ENCODE data around the gene ZNF668.
"Not testable (repeated sequence)": the region's sequence is repeated elsewhere in the genome, so short reads cannot be mapped to it uniquely, and the experiment has no call there.

The ZNF668 gene

GRCh38 chr16:31108794-31109558, 34.9 kb upstream of the ZNF668 start:
- H3K27me3 ChIP-seq (ENCODE audit: insufficient read depth, low read length) = no peaks in the 10 kb centered on the region
- peak overlapping the region; percentile 84 for H2AFZ ChIP-seq (ENCODE audit: low read depth, low read length)
- no peaks in the 10 kb centered on the region for H3K9me3 ChIP-seq (ENCODE audit: low read length)
- peak overlapping the region; percentile 79 for H3K4me3 ChIP-seq (ENCODE audit: low read length)
- peaks cover 2% of the 10 kb centered on the region for H3K4me1 ChIP-seq (ENCODE audit: insufficient read depth, low read length)
- H3K36me3 ChIP-seq (ENCODE audit: insufficient read depth, low read length) = peaks cover 33% of the 10 kb centered on the region

GRCh38 chr16:31108035-31108793, 34.2 kb upstream of the ZNF668 start, which contains the start of gene BCKDK:
Gene BCKDK (plus strand): TSS chr16:31108386. CDS start chr16:31109224, 838 bp downstream.
- H3K36me3 ChIP-seq (ENCODE audit: insufficient read depth, low read length) = peaks cover 33% of the 10 kb centered on the region
- no peaks in the 10 kb centered on the region for H3K27me3 ChIP-seq (ENCODE audit: insufficient read depth, low read length)
- peaks cover 2% of the 10 kb centered on the region for H3K4me1 ChIP-seq (ENCODE audit: insufficient read depth, low read length)
- no peaks in the 10 kb centered on the region for H3K9me3 ChIP-seq (ENCODE audit: low read length)
- peak within 1 kb of the TSS; percentile 79 for H3K4me3 ChIP-seq (ENCODE audit: low read length)
- H2AFZ ChIP-seq (ENCODE audit: low read depth, low read length) = peak within 1 kb of the TSS; percentile 84

GRCh38 chr16:31107465-31107867, 33.4 kb upstream of the ZNF668 start:
- peak overlapping the region; percentile 79 for H3K4me3 ChIP-seq (ENCODE audit: low read length)

GRCh38 chr16:31106509-31107464, 32.7 kb upstream of the ZNF668 start:
- Histone ChIP-seq H3K36me3 (ENCODE audit: insufficient read depth, low read length) (peaks cover 20% of the 10 kb centered on the region), H3K27me3 (ENCODE audit: insufficient read depth, low read length) (no peaks in the 10 kb centered on the region), H3K4me1 (ENCODE audit: insufficient read depth, low read length) (peaks cover 2% of the 10 kb centered on the region), H3K4me3 (ENCODE audit: low read length) (no peak overlapping the region), H2AFZ (ENCODE audit: low read depth, low read length) (no peak overlapping the region), H3K9me3 (ENCODE audit: low read length) (no peaks in the 10 kb centered on the region)

More at GRCh38 chr16:31107465-31107867, 33.4 kb upstream of the ZNF668 start:
- H2AFZ ChIP-seq (ENCODE audit: low read depth, low read length) = peak overlapping the region; percentile 84
- H3K9me3 ChIP-seq (ENCODE audit: low read length) = no peaks in the 10 kb centered on the region
- H3K36me3 ChIP-seq (ENCODE audit: insufficient read depth, low read length) = peaks cover 27% of the 10 kb centered on the region
- no peaks in the 10 kb centered on the region for H3K27me3 ChIP-seq (ENCODE audit: insufficient read depth, low read length)
- peaks cover 2% of the 10 kb centered on the region for H3K4me1 ChIP-seq (ENCODE audit: insufficient read depth, low read length)

- Histone ChIP-seq H3K27me3 (ENCODE audit: insufficient read depth, low read length) (no peaks in the 10 kb centered on the region), H3K36me3 (ENCODE audit: insufficient read depth, low read length) (peaks cover 11% of the 10 kb centered on the region), H3K4me1 (ENCODE audit: insufficient read depth, low read length) (peaks cover 2% of the 10 kb centered on the region), H3K9me3 (ENCODE audit: low read length) (no peaks in the 10 kb centered on the region), H3K4me3 (ENCODE audit: low read length) (no peak overlapping the region), H2AFZ (ENCODE audit: low read depth, low read length) (no peak overlapping the region)
These were observed 31.7 kb upstream of the ZNF668 start for GRCh38 chr16:31105677-31106213.

GRCh38 chr16:31100876-31101641, 27.0 kb upstream of the ZNF668 start:
- not testable (repeated sequence) for H3K9me3 ChIP-seq (ENCODE audit: low read length); H3K36me3 ChIP-seq (ENCODE audit: insufficient read depth, low read length); H3K27me3 ChIP-seq (ENCODE audit: insufficient read depth, low read length); H3K4me1 ChIP-seq (ENCODE audit: insufficient read depth, low read length); H3K4me3 ChIP-seq (ENCODE audit: low read length); H2AFZ ChIP-seq (ENCODE audit: low read depth, low read length)

- no peaks in the 10 kb centered on the region for H3K36me3 ChIP-seq (ENCODE audit: insufficient read depth, low read length)
- H3K4me1 ChIP-seq (ENCODE audit: insufficient read depth, low read length) = no peaks in the 10 kb centered on the region
- H3K4me3 ChIP-seq (ENCODE audit: low read length) = no peak overlapping the region
- H3K9me3 ChIP-seq (ENCODE audit: low read length) = no peaks in the 10 kb centered on the region
- no peak overlapping the region for H2AFZ ChIP-seq (ENCODE audit: low read depth, low read length)
- H3K27me3 ChIP-seq (ENCODE audit: insufficient read depth, low read length) = no peaks in the 10 kb centered on the region
These were observed 26.0 kb upstream of the ZNF668 start for GRCh38 chr16:31099860-31100638.

GRCh38 chr16:31094424-31095120, 20.5 kb upstream of the ZNF668 start, which contains the start of gene VKORC1:
Gene VKORC1 (minus strand): TSS chr16:31094797. CDS start chr16:31094729, 68 bp downstream.
- Histone ChIP-seq H3K36me3 (ENCODE audit: insufficient read depth, low read length) (peaks cover 12% of the 10 kb centered on the region), H2AFZ (ENCODE audit: low read depth, low read length) (peak within 1 kb of the TSS; percentile 87), H3K9me3 (ENCODE audit: low read length) (no peaks in the 10 kb centered on the region), H3K27me3 (ENCODE audit: insufficient read depth, low read length) (no peaks in the 10 kb centered on the region), H3K4me3 (ENCODE audit: low read length) (peak within 1 kb of the TSS; percentile 90), H3K4me1 (ENCODE audit: insufficient read depth, low read length) (peaks cover 6% of the 10 kb centered on the region)

- H3K4me3 ChIP-seq (ENCODE audit: low read length) = peak overlapping the region; percentile 90
- H3K4me1 ChIP-seq (ENCODE audit: insufficient read depth, low read length) = peaks cover 6% of the 10 kb centered on the region
- peaks cover 12% of the 10 kb centered on the region for H3K36me3 ChIP-seq (ENCODE audit: insufficient read depth, low read length)
- no peaks in the 10 kb centered on the region for H3K9me3 ChIP-seq (ENCODE audit: low read length)
- no peaks in the 10 kb centered on the region for H3K27me3 ChIP-seq (ENCODE audit: insufficient read depth, low read length)
- peak overlapping the region; percentile 87 for H2AFZ ChIP-seq (ENCODE audit: low read depth, low read length)
These were observed 20.0 kb upstream of the ZNF668 start for GRCh38 chr16:31094088-31094423.

GRCh38 chr16:31093132-31093703, 19.2 kb upstream of the ZNF668 start:
- H3K36me3 ChIP-seq (ENCODE audit: insufficient read depth, low read length) = peaks cover 12% of the 10 kb centered on the region
- H3K9me3 ChIP-seq (ENCODE audit: low read length) = no peaks in the 10 kb centered on the region
- peaks cover 6% of the 10 kb centered on the region for H3K4me1 ChIP-seq (ENCODE audit: insufficient read depth, low read length)
- H3K4me3 ChIP-seq (ENCODE audit: low read length) = peak overlapping the region; percentile 90
- no peaks in the 10 kb centered on the region for H3K27me3 ChIP-seq (ENCODE audit: insufficient read depth, low read length)
- no peak overlapping the region for H2AFZ ChIP-seq (ENCODE audit: low read depth, low read length)

GRCh38 chr16:31092330-31092729, 18.3 kb upstream of the ZNF668 start:
- Histone ChIP-seq H3K4me3 (ENCODE audit: low read length) (no peak overlapping the region), H3K36me3 (ENCODE audit: insufficient read depth, low read length) (peaks cover 14% of the 10 kb centered on the region), H3K4me1 (ENCODE audit: insufficient read depth, low read length) (peaks cover 6% of the 10 kb centered on the region), H3K9me3 (ENCODE audit: low read length) (no peaks in the 10 kb centered on the region), H3K27me3 (ENCODE audit: insufficient read depth, low read length) (no peaks in the 10 kb centered on the region), H2AFZ (ENCODE audit: low read depth, low read length) (no peak overlapping the region)

All from neuron (in vitro differentiated cells).